SH-SY5Y (cell line): ENCODE results near the gene DPP6.

Experiments used
- GATA2 ChIP-seq: IDR thresholded peaks from 2 replicates; pipeline ENCODE4 v1.6.1; 2011; ENCODE audit warnings: mild to moderate bottlenecking, low read depth, low read length
- GATA3 ChIP-seq: IDR thresholded peaks from 2 replicates; pipeline ENCODE4 v1.6.1; 2011; ENCODE audit warnings: low read depth, mild to moderate bottlenecking, low read length, moderate library complexity

GRCh38 chr7:154326421-154326820, 274.2 kb downstream of the DPP6 start:
- no peak for TF ChIP-seq GATA2
- TF ChIP-seq GATA3: no peak
